Upper lobe of left lung (tissue), 6 donors: ENCODE results near the gene MRPL44. TPM values are rescaled to one million over a fixed set of nuclear protein-coding genes. Genes with fewer than 3 reads are reported as not detected.

Experiments used
- ATAC-seq, 2 donors: fragments of 200-7000 bp; cut with Tn5 transposase; one replicate each; pipeline ENCODE4 v1.9.1; 2022; ENCODE audit warnings: mild to moderate bottlenecking in 2 of 2, moderate library complexity in 2 of 2; ENCODE audit not compliant: low FRiP score in 2 of 2
- DNase-seq, 2 donors: peaks; one replicate each; pipeline ENCODE4 v3.0.0-alpha.2; 2019 to 2020
- H3K27ac ChIP-seq, 4 donors: fragments of 200-600 bp; sonication (generic); one replicate each; pipeline ENCODE4 v1.5.1; 2016 to 2019
- H3K27me3 ChIP-seq, 4 donors: fragments of 200-600 bp; sonication (generic); one replicate each; pipeline ENCODE4 v1.5.1; 2017 to 2019
- H3K36me3 ChIP-seq, 4 donors: fragments of 200-600 bp; sonication (generic); one replicate each; pipeline ENCODE4 v1.5.1; 2016 to 2019
- H3K4me1 ChIP-seq, 4 donors: fragments of 200-600 bp; sonication (generic); one replicate each; pipeline ENCODE4 v1.5.1; 2018 to 2019
- H3K4me3 ChIP-seq, 4 donors: fragments of 200-600 bp; sonication (generic); one replicate each; pipeline ENCODE4 v1.5.1; 2017 to 2019; ENCODE audit warnings: mild to moderate bottlenecking in 2 of 4, moderate library complexity in 1 of 4
- H3K9me3 ChIP-seq, 4 donors: fragments of 200-600 bp; sonication (generic); one replicate each; pipeline ENCODE4 v1.5.1; 2018 to 2019
- EP300 ChIP-seq, 4 donors: sonication (generic); formaldehyde crosslinking; IDR thresholded peaks; one replicate each; pipeline ENCODE4 v1.5.1; 2017; ENCODE audit warnings: antibody characterized with exemption in 4 of 4, control low read depth in 2 of 4
- POLR2A ChIP-seq, 4 donors: fragments of 450-650 bp; IDR thresholded peaks; one replicate each; pipeline ENCODE4 v1.5.1; 2016 to 2017; ENCODE audit warnings: antibody characterized with exemption in 4 of 4, mild to moderate bottlenecking in 2 of 4
- POLR2AphosphoS5 ChIP-seq, 2 donors: sonication (generic); formaldehyde crosslinking; IDR thresholded peaks; one replicate each; pipeline ENCODE4 v1.5.1; 2017; ENCODE audit warnings: antibody characterized with exemption in 2 of 2
- WGBS, 2 donors: methylation state at CpG; one replicate each; pipeline ENCODE4 v1.1.5; 2017 to 2018; 5-methylcytosine and 5-hydroxymethylcytosine counted together
- total RNA-seq, 6 donors: library from RNA; depleted of rRNA in 4 of 6; stranded (reverse); fragments of >200 nt in 4 of 6; gene quantifications; one replicate each; pipeline versions ENCODE4 v1.1.0 to v1.2.1, GENCODE V29; 2016 to 2021
- TF ChIP-seq, protein P1 (sequence below), 6 experiments: fragments of 450-650 bp in 4 of 6; fragments of 200-600 bp in 2 of 6; sonication (generic) in 2 of 6; IDR thresholded peaks; one replicate each; pipeline ENCODE4 v1.5.1; 2016 to 2019; ENCODE audit warnings: antibody characterized with exemption in 6 of 6
- donor health status: DM: no; HTN: no; CAD: no; lungs with moderate emphysema.
- donor health status: DM: no; HTN: yes; CAD: no; lungs with severe emphysema.

The MRPL44 gene
- total RNA-seq, 6 donors from 2014 or later = 7.9 to 24.4 (median 22.5) TPM

- TF ChIP-seq EP300 (IDR thresholded peaks at IDR 0.05) (no peak), POLR2A (IDR thresholded peaks at IDR 0.05) (no peak), POLR2AphosphoS5 (IDR thresholded peaks at IDR 0.05) (no peak)
- Histone ChIP-seq H3K27me3 (no peaks in the 10 kb centered on the region), H3K27ac (no peak overlapping the region), H3K9me3 (no peaks in the 10 kb centered on the region), H3K4me3 (no peak overlapping the region), H3K4me1 (peaks cover 0 to 3% (median 0%) of the 10 kb centered on the region in 4 donors), H3K36me3 (peaks cover 0 to 23% (median 10%) of the 10 kb centered on the region in 4 donors)
- DNase-seq (no peak), ATAC-seq (no peak)
- 87 to 88% methylated on average over 5 of the region's 5 CpGs for WGBS, 2 donors
These were observed 14.5 kb downstream of the MRPL44 start for GRCh38 chr2:223971731-223972130.

DNA sequence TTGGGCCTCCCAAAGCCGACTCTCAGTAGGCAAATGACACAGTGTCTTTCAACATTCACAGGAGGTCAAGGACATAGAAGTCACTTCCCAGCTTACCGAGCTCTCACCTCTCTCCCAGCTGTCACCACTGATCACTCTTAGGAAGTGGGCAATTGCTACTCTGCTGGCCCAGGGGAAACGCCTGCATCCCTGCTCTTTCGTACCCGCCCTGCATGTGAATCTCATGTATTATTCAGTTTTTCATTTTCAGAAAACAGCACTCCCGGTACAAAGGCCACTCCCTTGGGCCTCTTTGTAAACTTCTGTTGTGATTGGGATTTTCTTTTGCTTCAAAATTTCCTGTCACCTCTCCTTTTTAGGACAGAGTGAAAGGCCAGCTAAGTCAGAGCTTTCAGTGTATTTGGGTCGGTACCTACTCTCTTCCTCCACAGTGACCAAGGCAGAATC, 15.4 kb downstream of the MRPL44 start:
- Histone ChIP-seq H3K36me3 (peaks cover 0 to 14% (median 4%) of the 10 kb centered on the region in 4 donors), H3K4me3 (no peak overlapping the region), H3K27me3 (no peaks in the 10 kb centered on the region), H3K27ac (no peak overlapping the region), H3K4me1 (peaks cover 0 to 3% (median 0%) of the 10 kb centered on the region in 4 donors), H3K9me3 (no peaks in the 10 kb centered on the region)
- DNase-seq (no peak), ATAC-seq (no peak)
- 84 to 86% methylated on average over 7 of the region's 7 CpGs for WGBS, 2 donors
- TF ChIP-seq POLR2AphosphoS5 (IDR thresholded peaks at IDR 0.05) (no peak), EP300 (IDR thresholded peaks at IDR 0.05) (no peak), POLR2A (IDR thresholded peaks at IDR 0.05) (no peak)
- TF ChIP-seq, protein P1, sequence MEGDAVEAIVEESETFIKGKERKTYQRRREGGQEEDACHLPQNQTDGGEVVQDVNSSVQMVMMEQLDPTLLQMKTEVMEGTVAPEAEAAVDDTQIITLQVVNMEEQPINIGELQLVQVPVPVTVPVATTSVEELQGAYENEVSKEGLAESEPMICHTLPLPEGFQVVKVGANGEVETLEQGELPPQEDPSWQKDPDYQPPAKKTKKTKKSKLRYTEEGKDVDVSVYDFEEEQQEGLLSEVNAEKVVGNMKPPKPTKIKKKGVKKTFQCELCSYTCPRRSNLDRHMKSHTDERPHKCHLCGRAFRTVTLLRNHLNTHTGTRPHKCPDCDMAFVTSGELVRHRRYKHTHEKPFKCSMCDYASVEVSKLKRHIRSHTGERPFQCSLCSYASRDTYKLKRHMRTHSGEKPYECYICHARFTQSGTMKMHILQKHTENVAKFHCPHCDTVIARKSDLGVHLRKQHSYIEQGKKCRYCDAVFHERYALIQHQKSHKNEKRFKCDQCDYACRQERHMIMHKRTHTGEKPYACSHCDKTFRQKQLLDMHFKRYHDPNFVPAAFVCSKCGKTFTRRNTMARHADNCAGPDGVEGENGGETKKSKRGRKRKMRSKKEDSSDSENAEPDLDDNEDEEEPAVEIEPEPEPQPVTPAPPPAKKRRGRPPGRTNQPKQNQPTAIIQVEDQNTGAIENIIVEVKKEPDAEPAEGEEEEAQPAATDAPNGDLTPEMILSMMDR (IDR thresholded peaks at IDR 0.05) = no peak

DNA sequence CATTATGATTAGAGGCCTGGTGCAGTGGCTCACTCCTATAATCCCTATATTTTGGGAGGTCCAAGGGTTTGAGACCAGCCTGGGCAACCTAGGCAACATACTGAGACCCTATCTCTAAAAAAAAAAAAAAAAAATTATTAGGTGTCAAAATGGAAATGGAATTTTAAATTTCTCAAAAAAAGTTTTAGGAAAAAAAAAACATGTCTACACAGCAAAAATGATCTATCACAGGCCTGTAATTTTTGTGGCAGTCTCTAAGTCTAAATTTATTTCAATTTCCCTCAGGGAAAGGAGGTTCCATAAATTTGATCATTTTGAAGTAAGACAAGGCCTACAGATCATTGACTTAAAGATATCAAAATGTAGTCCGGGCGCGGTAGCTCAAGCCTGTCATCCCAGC, 16.3 kb downstream of the MRPL44 start:
- TF ChIP-seq EP300 (IDR thresholded peaks at IDR 0.05) = no peak
- no peak for TF ChIP-seq POLR2AphosphoS5 (IDR thresholded peaks at IDR 0.05)
- TF ChIP-seq, protein P1 (IDR thresholded peaks at IDR 0.05) = no peak
- no peak for TF ChIP-seq POLR2A (IDR thresholded peaks at IDR 0.05)
- no peak for ATAC-seq
- Histone ChIP-seq H3K36me3 (peaks cover 0 to 5% (median 0%) of the 10 kb centered on the region in 4 donors), H3K9me3 (no peaks in the 10 kb centered on the region), H3K4me3 (no peak overlapping the region), H3K27me3 (no peaks in the 10 kb centered on the region), H3K4me1 (peaks cover 0 to 3% (median 0%) of the 10 kb centered on the region in 4 donors), H3K27ac (no peak overlapping the region)
- 96 to 100% methylated on average over 3 of the region's 3 CpGs for WGBS, 2 donors
- DNase-seq = no peak

DNA sequence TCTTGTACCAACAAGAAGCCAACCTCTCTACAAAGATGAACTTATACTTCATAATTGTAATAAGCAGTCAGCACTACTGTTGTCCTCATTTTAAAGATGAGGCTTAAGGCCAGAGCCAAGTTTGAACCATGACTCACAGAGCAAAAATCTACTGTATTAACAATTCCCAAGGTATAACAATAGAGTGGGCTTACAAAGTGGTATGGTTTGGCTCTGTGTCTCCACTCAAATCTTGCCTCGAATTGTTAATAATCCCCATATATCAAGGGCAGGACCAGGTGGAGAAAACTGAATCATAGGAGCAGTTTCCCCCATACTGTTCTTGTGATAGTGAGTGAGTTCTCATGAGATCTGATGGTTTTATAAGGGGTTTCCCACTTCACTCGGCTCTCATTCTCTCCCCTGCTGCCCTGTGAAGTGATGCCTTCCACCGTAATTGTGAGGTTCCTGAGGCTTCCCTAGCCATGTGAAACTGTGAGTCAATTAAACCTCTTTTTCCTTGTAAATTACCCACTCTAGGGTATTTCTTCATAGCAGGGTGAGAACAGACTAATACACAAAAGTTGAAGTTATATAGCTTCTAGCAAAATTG, 19.5 kb downstream of the MRPL44 start:
- TF ChIP-seq EP300 (IDR thresholded peaks at IDR 0.05) = no peak
- TF ChIP-seq, protein P1 (IDR thresholded peaks at IDR 0.05) = no peak
- no peak for TF ChIP-seq POLR2A (IDR thresholded peaks at IDR 0.05)
- no peak for TF ChIP-seq POLR2AphosphoS5 (IDR thresholded peaks at IDR 0.05)
- Histone ChIP-seq H3K36me3 (no peaks in the 10 kb centered on the region), H3K9me3 (no peaks in the 10 kb centered on the region), H3K4me3 (no peak overlapping the region), H3K27ac (no peak overlapping the region), H3K4me1 (no peaks in the 10 kb centered on the region), H3K27me3 (no peaks in the 10 kb centered on the region)
- no peak for DNase-seq
- ATAC-seq = no peak
- WGBS, 2 donors = 72 to 83% methylated on average over 3 of the region's 3 CpGs

GRCh38 chr2:223978451-223978850, 21.2 kb downstream of the MRPL44 start:
- 75 to 80% methylated on average over 4 of the region's 4 CpGs for WGBS, 2 donors

More at GRCh38 chr2:223978451-223978850, 21.2 kb downstream of the MRPL44 start:
- H3K27me3 ChIP-seq = no peaks in the 10 kb centered on the region
- H3K4me1 ChIP-seq = no peaks in the 10 kb centered on the region
- no peak overlapping the region for H3K4me3 ChIP-seq
- H3K27ac ChIP-seq = no peak overlapping the region
- ATAC-seq (no peak), DNase-seq (no peak)
- TF ChIP-seq EP300 (IDR thresholded peaks at IDR 0.05) (no peak), POLR2A (IDR thresholded peaks at IDR 0.05) (no peak), POLR2AphosphoS5 (IDR thresholded peaks at IDR 0.05) (no peak)
- TF ChIP-seq, protein P1 (IDR thresholded peaks at IDR 0.05) = no peak
- no peaks in the 10 kb centered on the region for H3K9me3 ChIP-seq
- H3K36me3 ChIP-seq = no peaks in the 10 kb centered on the region
